HepG2 (cell line): ENCODE measurements around the gene PRRT1B. TPM values are rescaled to one million over a fixed set of nuclear protein-coding genes. Genes with fewer than 3 reads are reported as not detected.

ENCODE experiments used
- ATAD3A ChIP-seq: sonication (generic); formaldehyde crosslinking; IDR thresholded peaks from 2 replicates; pipeline ENCODE4 v1.4.0; 2020; ENCODE audit warnings: missing genetic modification reagents
- BRF2 ChIP-seq: sonication (generic); formaldehyde crosslinking; IDR thresholded peaks from 2 replicates; pipeline ENCODE4 v1.8.1; 2022; ENCODE audit warnings: mild to moderate bottlenecking, missing genetic modification reagents
- CEBPG ChIP-seq: IDR thresholded peaks from 2 replicates; pipeline ENCODE4 v1.6.1; 2016
- FOXP1 ChIP-seq, 2 experiments: fragments of 450-650 bp in 1 of 2; IDR thresholded peaks; 2 replicates each; pipeline ENCODE4 v1.6.1; 2017 to 2018; ENCODE audit warnings: antibody characterized with exemption in 1 of 2
- HIC2 ChIP-seq: sonication (generic); formaldehyde crosslinking; IDR thresholded peaks from 2 replicates; pipeline ENCODE4 v1.9.0; 2022; ENCODE audit warnings: low read depth, missing genetic modification reagents
- HNRNPLL ChIP-seq: fragments of 200-400 bp; formaldehyde crosslinking; IDR thresholded peaks from 2 replicates; pipeline ENCODE4 v1.6.1; 2017; ENCODE audit warnings: mild to moderate bottlenecking, low read depth, low read length; ENCODE audit not compliant: poor library complexity, severe bottlenecking
- KDM4B ChIP-seq: sonication (generic); formaldehyde crosslinking; IDR thresholded peaks from 2 replicates; pipeline ENCODE4 v1.4.0; 2020; ENCODE audit warnings: missing genetic modification reagents
- MAF1 ChIP-seq: sonication (generic); formaldehyde crosslinking; IDR thresholded peaks from 2 replicates; pipeline ENCODE4 v1.5.0; 2020; ENCODE audit warnings: missing genetic modification reagents, borderline replicate concordance
- RAD51 ChIP-seq: fragments of 450-650 bp; IDR thresholded peaks from 2 replicates; pipeline ENCODE4 v1.6.1; 2016; ENCODE audit warnings: borderline replicate concordance
- SIN3A ChIP-seq: IDR thresholded peaks from 2 replicates; pipeline ENCODE4 v1.6.1; 2011; ENCODE audit warnings: low read depth, mild to moderate bottlenecking, control low read depth, low read length, borderline replicate concordance
- SKIL ChIP-seq: sonication (generic); formaldehyde crosslinking; IDR thresholded peaks from 2 replicates; pipeline ENCODE4 v1.8.0; 2022; ENCODE audit warnings: missing genetic modification reagents, mild to moderate bottlenecking, moderate library complexity, borderline replicate concordance
- SNAPC2 ChIP-seq: sonication (generic); formaldehyde crosslinking; IDR thresholded peaks from 2 replicates; pipeline ENCODE4 v1.8.1; 2022; ENCODE audit warnings: mild to moderate bottlenecking, missing genetic modification reagents
- SRF ChIP-seq: IDR thresholded peaks from 2 replicates; pipeline ENCODE4 v1.6.1; 2011; ENCODE audit warnings: mild to moderate bottlenecking, low read depth, low read length, moderate library complexity
- ZMYM4 ChIP-seq: sonication (generic); formaldehyde crosslinking; IDR thresholded peaks from 2 replicates; pipeline ENCODE4 v1.8.1; 2023; ENCODE audit warnings: mild to moderate bottlenecking, missing genetic modification reagents
- ZNF20 ChIP-seq: sonication (generic); formaldehyde crosslinking; IDR thresholded peaks from 2 replicates; pipeline ENCODE4 v1.4.0; 2020; ENCODE audit warnings: mild to moderate bottlenecking, moderate library complexity, missing genetic modification reagents
- ZNF256 ChIP-seq: sonication (generic); formaldehyde crosslinking; conservative IDR thresholded peaks from 2 replicates; pipeline ENCODE4 v1.4.0; 2020; ENCODE audit warnings: missing genetic modification reagents
- ZNF414 ChIP-seq: sonication (generic); formaldehyde crosslinking; IDR thresholded peaks from 2 replicates; pipeline ENCODE4 v1.5.0; 2020; ENCODE audit warnings: missing genetic modification reagents
- ZNF451 ChIP-seq: sonication (generic); formaldehyde crosslinking; IDR thresholded peaks from 2 replicates; pipeline ENCODE4 v1.5.0; 2020; ENCODE audit warnings: mild to moderate bottlenecking, missing genetic modification reagents
- ZNF543 ChIP-seq: sonication (generic); formaldehyde crosslinking; IDR thresholded peaks from 2 replicates; pipeline ENCODE4 v1.4.0; 2020; ENCODE audit warnings: mild to moderate bottlenecking, missing genetic modification reagents
- ZNF564 ChIP-seq: sonication (generic); formaldehyde crosslinking; IDR thresholded peaks from 2 replicates; pipeline ENCODE4 v1.8.1; 2023; ENCODE audit warnings: mild to moderate bottlenecking, missing genetic modification reagents
- ZNF597 ChIP-seq: sonication (generic); formaldehyde crosslinking; IDR thresholded peaks from 2 replicates; pipeline ENCODE4 v1.5.0; 2020; ENCODE audit warnings: missing genetic modification reagents
- ZNF616 ChIP-seq: sonication (generic); formaldehyde crosslinking; IDR thresholded peaks from 2 replicates; pipeline ENCODE4 v1.5.0; 2020; ENCODE audit warnings: low read depth, mild to moderate bottlenecking, missing genetic modification reagents
- polyA plus RNA-seq, 8 experiments: library from polyadenylated mRNA; depleted of rRNA in 3 of 8; stranded (reverse) in 7 of 8; unstranded in 1 of 8; fragments of >200 nt; fragmentation: Illumina TruSeq in 4 of 8; extraction: Trizol in 4 of 8; gene quantifications; 2 replicates each; pipeline versions ENCODE4 v1.2.1 to v1.2.3, GENCODE V29; 2011 to 2016; ENCODE audit warnings: low read depth in 4 of 8, missing spikeins in 1 of 8, mixed read lengths in 1 of 8; ENCODE audit not compliant: insufficient read depth in 1 of 8
- total RNA-seq, 5 experiments: library from RNA; depleted of rRNA; stranded (reverse); fragments of >200 nt; fragmentation: Illumina TruSeq; extraction: Trizol; gene quantifications; 2 replicates each; pipeline ENCODE4 v1.2.3, GENCODE V29; 2016; ENCODE audit warnings: low read depth in 1 of 5

The PRRT1B gene
- total and polyA plus RNA-seq, 2 of the 13 experiments (the other 11 are each of a cell fraction or from before 2014, with no cell fraction given): not detected

- 0 out of 2 replicates have a peak, but pooled peaks have one; percentile 77 for TF ChIP-seq ZNF414 (CRISPR knock-in tag)
- TF ChIP-seq ZNF543 (CRISPR knock-in tag): peak; percentile 62; the same call in 1 of the 2 replicates
- TF ChIP-seq HNRNPLL: peak; percentile 82
- TF ChIP-seq ZNF564: no peak
- TF ChIP-seq SRF: peak; percentile 96
- no peak for TF ChIP-seq HIC2 (CRISPR knock-in tag)
- TF ChIP-seq KDM4B (CRISPR knock-in tag): peak; percentile 81; the same call in 1 of the 2 replicates
- TF ChIP-seq ZNF20 (CRISPR knock-in tag): no peak
- no peak for TF ChIP-seq ZNF451 (CRISPR knock-in tag)
- TF ChIP-seq RAD51: no peak
- TF ChIP-seq ZNF597 (CRISPR knock-in tag): no peak
- TF ChIP-seq FOXP1 (IDR thresholded peaks at IDR 0.05): no peak
- TF ChIP-seq FOXP1 (CRISPR knock-in tag; IDR thresholded peaks at IDR 0.05): no peak; the same call in 1 of the 2 replicates
- no peak for TF ChIP-seq MAF1 (CRISPR knock-in tag)
- 0 out of 2 replicates have a peak, but pooled peaks have one; percentile 21 for TF ChIP-seq CEBPG
- TF ChIP-seq SKIL (CRISPR knock-in tag): no peak
- 0 out of 2 replicates have a peak, but pooled peaks have one; percentile 42 for TF ChIP-seq BRF2 (CRISPR knock-in tag)
- peak; percentile 58; the same call in 1 of the 2 replicates for TF ChIP-seq SIN3A
- TF ChIP-seq ZNF256 (CRISPR knock-in tag): no peak; the same call in 1 of the 2 replicates
- TF ChIP-seq ZMYM4: peak; percentile 82
- TF ChIP-seq SNAPC2 (CRISPR knock-in tag): no peak; the same call in 1 of the 2 replicates
- TF ChIP-seq ATAD3A (CRISPR knock-in tag): no peak
- 0 out of 2 replicates have a peak, but pooled peaks have one; percentile 40 for TF ChIP-seq ZNF616 (CRISPR knock-in tag)
These were observed 42.3 kb upstream of the PRRT1B start, which contains the start of gene POMT1 (continued) for GRCh38 chr9:131502781-131503625.
